ENCODE measurements around the gene CYP3A5.
"Not testable (repeated sequence)": the region's sequence is repeated elsewhere in the genome, so short reads cannot be mapped to it uniquely, and the experiment has no call there.

Gene CYP3A5

DNA sequence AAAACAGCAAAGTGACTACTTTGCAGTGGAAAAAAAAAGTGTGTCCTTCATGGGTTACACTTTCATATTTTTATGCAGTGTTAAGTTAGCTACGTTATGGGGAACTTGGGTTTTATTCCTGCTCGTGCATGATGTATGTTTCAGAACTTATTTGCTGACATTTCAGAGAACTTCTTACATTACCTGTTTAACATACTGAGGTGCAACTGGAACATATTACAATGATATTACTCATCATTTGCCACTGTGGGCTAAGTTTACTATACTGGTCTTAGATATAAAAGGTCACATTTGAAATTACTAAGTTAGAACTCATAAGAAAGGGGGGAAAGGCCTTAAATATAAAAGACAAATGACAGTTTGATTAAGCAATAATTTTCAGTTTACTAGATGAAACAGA is 42.4 kb downstream of the CYP3A5 start:
- DNase-seq, result not testable (repeated sequence)

DNA sequence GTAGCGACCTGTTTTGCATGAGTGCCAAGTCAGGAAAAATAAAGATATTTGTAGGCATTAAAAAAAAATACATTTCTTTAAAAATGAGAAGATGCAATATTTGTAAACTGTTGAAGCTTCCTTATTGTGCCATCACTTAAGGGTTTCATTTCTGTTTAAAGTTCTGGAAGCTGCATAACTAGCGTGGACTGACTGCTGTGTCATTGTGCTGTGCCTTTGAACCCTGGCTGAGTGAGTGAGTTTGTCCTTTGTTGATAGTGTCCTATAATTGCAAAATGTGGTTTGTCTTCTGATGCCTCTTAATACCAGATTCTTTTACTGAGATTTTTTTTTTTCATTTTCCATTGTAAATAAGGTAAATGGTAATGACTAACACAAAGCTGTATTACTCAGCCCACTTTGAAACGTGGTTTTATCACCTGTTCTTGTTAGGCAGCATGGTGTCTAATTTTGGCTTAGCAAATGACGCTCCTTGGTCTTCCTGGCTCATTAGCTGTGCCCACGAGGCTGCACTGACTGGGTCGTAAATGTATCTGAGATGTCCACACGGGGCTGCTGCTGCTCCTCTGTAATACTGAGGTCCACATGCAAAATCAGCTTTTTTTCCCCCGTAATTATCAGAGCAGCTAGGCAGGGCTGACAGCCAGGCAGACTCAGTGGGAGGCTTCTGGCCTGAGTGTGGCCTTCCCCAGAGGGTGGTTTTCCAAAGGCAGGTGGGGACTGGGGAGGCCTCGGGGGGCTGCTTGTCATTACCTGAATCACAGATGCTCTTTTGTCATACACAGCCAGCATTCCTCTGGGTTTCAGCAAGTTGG is 48.3 kb downstream of the CYP3A5 start:
- DNase-seq, result no peak

DNA sequence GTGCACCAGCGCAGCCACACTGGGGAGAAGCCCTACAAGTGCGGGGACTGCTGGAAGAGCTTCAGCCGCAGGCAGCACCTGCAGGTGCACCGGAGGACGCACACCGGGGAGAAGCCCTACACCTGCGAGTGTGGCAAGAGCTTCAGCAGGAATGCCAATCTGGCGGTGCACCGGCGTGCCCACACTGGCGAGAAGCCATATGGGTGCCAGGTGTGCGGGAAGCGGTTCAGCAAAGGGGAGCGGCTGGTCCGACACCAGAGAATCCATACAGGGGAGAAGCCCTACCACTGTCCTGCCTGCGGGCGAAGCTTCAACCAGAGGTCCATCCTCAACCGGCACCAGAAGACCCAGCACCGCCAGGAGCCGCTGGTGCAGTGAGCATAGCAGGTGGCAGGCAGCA is 50.2 kb downstream of the CYP3A5 start:
- no peak for DNase-seq

DNA sequence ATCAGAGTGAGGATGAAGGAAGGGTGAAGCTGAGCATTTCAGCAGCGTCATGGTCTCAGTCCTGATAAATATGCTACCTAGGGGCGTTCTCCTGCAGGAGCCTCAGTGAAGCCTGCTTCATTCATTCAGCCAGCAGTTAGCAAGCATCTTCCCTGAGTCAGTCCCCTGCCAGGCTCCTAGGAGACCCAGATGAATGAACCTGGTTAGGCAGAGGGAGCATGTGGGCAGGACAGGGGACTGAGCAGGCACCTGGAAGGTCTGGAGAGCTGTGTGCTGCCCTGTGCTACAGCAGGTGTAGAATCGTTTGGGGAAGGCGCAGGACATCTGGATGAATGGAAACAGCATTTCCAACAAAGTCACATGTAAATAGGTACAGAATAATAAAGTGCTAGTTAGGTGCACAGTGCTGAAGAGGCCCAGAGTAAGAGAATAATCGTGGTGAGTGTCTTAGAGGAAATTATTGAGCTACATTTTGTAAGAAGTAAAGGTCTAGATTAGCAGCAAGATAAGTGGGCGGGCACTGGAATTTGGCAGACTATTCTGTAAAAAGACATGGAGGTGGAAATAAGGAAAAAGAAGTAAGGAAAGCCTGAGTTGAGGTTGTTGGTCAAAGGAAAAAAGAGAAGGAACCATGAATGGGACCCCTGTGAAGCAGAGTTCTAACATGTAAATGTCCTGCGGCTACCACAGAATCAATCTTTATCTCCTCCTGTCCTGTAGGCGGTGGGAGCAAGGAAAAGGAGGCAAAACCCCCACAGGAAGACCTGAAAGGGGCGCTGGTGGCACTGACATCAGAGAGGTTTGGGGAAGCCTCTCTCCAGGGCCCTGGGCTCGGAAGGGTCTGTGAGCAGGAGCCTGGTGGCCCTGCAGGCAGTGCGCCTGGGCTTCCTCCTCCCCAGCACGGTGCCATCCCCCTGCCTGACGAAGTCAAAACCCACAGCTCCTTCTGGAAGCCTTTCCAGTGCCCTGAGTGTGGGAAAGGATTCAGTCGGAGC is 51.0 kb downstream of the CYP3A5 start:
- DNase-seq, result no peak

- DNase-seq, result no peak
These were observed 52.3 kb downstream of the CYP3A5 start for GRCh38 chr7:99627513-99627912.

DNA sequence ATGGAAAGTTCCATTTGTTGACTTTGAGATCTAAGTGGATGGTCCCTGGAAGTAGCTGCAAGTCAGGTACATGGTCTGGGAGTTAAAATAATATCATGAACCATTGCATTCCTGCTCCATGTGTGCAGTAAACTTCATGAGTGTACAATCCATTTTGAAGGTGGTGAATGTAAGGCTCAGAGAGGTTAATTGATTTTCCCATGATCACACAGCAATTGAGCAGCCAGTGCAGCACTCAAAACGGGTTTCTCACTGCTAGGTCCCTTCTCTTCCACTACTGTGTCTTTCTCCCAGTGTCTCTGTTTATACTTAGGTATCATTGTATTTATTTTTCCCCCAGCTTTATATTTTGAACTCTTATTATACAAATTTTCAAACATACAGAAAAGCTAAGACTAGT is 53.1 kb downstream of the CYP3A5 start:
- no peak for DNase-seq

DNA sequence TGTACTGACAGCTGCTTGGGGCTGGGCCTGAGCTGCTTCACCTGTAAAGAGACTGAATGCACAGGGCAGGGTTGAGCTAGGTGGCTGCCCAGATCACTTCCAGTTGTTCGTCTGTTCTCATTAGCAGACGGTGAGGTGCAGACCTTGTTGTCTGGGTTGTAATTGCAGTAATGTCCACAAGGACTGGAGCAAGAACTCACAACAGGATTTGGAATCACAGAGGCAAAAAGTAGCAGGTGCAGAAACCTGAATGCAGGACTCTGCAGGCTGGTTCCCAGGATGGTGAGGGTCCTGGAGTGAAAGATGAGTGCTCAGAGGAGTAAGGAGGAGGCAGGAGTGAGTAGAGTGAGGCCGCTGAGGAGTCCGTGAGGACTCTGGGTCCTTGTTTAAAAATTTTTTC is 53.8 kb downstream of the CYP3A5 start:
- DNase-seq, result no peak

GRCh38 chr7:99625321-99625720 is 54.5 kb downstream of the CYP3A5 start:
- no peak for DNase-seq

DNA sequence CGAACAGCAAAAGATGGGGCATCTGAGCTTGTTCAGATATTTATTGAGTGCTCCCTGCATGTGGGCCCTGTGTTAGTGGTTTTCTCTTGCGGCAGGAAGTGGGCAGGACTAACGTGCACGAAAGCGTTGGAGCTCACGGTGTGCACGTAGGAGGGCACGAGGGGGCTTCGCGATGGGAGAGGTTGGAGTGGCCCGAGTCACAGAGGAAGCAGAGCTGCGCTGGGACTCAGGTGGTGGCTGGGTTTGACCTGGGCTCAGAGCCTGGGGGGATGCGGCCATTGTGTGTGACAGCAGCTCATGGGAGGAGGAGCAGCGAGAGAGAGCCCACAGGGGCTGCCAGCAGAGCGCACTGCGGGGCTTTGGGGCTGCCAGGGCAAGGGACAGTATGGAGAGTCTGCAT is 55.3 kb downstream of the CYP3A5 start:
- DNase-seq, result no peak

GRCh38 chr7:99623702-99624447 is 55.9 kb downstream of the CYP3A5 start:
- DNase-seq, result no peak

GRCh38 chr7:99623091-99623693 is 56.6 kb downstream of the CYP3A5 start:
- DNase-seq, result no peak

- DNase-seq, result no peak
These were observed 57.2 kb downstream of the CYP3A5 start for GRCh38 chr7:99622596-99622995.

DNA sequence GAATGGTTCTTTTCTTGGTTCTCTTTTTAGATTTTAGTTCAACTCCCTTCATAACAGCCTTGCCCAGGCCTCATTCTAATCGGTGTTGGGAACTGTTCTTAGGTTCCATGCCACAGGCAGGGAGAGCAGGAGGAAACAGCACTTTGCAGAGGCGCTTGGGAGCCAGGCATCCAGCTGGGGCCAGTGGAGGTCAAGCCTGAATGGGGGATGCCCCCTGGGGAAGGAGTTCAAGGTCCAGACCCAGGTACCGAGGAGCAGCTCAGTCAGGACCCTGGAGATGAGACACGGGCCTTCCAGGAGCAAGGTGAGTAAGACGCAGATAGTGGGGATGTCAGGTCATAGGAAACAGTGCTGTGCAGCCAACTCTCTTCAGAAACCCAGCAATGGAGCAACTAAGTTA is 58.5 kb downstream of the CYP3A5 start:
- DNase-seq, result no peak

- DNase-seq, result no peak
These were observed 60.1 kb downstream of the CYP3A5 start for GRCh38 chr7:99619571-99620130.

GRCh38 chr7:99618726-99619125 is 61.1 kb downstream of the CYP3A5 start:
- no peak for DNase-seq

DNA sequence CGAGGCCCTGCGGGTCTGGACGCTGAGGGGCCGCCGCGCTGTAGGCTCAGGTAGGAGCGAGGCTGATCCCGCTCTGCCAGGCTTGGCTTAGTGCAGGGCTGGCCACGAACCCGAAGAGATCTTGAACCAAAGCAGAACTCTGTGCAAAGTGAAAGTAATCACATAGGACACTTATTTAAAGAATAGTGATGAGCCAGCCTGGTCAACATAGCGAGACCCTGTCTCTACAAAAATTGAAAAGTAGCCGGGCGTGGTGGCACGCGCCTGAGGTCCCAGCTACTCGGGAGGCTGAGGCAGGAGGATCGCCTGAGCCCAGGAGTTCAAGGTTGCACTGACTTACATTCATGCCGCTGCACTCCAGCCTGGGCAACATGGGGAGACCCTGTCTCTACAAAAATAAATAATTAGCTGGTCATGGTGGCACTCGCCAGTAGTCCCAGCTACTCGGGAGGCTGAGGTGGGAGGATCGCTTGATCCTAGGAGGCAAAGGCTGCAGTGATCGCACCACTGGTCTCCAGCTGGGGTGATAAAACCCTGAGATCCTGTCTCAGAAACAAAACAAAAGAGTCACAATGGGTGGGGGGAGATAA is 62.5 kb downstream of the CYP3A5 start:
- no peak for DNase-seq

DNA sequence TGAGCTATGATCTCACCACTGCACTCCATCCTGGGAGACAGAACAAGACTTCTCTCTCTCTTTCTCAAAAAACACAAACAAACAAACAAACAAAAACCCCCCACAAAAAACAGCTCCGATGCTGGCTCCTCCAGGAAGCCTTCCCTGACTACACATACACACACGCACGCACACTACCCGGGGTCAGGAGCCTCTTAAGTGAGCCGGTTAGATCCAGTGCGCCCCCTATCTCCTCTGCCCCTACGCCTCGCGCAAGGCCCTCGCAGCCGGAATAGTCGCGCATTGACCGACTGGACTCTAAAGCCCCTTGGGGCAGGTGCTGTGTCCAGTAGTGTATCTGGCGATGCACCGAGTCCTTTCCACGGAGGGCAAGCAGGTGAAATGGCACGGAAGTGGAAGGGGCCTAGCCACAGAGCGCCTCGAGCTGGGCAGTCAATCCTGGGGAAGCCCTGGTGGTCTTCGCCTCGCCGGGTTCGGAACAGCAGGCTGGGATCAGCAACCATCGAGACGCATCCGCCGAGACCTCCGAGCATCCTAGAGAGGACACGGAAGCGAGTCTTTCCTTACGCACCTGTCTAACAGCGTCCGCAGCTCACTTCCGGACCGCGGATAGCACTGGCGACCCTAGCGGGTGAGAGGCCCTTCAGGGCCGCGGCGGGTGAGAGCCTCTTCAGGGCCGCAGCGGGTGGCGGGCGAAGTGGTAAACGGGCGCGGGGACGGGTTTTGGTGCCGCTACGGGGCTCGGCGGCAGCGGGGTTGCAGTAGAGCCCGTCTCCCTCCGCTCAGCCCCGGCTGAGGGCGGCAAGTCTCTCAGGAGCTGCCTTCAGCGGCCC is 63.2 kb downstream of the CYP3A5 start, which contains the start of gene ZSCAN25:
ZSCAN25 (plus strand) TSS at position 588 of the 833 bp plus-strand sequence. CDS start 2,661 bp downstream, outside the sequence.
- DNase-seq, result peak; percentile 86

DNA sequence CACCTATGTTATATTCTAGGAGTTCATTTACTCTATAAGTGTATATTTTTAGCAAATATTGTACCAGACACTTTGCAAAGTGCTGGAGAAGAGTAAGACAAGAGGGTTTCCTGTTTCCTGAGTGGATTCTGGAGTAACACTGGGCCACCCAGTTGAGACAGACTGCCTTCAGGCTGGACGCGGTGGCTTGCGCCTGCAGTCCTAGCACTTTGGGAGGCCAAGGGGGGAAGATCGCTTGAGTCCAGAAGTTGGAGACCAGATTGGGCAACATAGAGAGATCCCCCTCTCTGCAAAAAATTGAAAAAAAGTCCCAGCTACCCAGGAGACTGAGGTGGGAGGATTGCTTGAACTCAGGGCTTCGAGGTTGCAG is 63.8 kb downstream of the CYP3A5 start:
- no peak for DNase-seq

DNA sequence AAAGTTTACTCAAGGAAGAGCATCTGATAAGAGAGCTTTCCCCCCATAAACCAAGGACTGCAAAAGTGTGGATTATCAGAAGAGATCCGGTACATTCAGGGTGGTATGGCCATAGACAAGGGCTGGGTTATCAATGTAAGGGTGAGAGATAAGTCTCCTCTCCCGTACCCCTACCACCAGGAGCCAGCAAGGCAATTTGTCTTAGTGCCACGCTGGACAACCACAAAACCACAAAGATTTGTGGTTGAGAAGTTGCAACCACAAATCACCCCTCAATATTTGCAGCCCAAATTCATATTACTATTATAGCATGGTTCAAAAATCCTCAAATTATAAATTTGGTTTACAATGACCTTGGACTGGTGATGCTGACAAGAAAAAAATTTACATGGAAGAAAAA is 65.3 kb downstream of the CYP3A5 start:
- no peak for DNase-seq

GRCh38 chr7:99607548-99607947 is 72.2 kb downstream of the CYP3A5 start:
- DNase-seq, result no peak

DNA sequence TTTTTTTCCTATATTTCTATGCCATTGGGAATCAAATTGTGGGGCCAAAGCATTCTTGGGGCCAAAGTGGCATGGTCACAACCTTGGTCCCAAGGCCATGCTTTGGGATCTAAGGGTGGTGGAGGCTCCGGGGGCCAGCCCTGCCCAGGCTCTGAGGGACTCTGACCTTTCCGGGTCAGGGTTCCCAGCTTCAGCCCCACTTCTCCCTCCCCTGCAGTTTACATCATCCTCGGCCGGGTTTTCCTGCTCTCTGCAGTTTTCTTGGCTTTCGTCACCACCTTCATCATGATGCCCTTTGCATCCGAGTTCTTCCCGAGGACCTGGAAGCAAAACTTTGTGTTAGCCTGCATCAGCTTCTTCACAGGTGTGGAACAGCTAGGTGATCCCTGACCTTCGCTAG is 73.3 kb downstream of the CYP3A5 start:
- no peak for DNase-seq
